ENCODE data around the gene TPI1.

Gene TPI1

DNA sequence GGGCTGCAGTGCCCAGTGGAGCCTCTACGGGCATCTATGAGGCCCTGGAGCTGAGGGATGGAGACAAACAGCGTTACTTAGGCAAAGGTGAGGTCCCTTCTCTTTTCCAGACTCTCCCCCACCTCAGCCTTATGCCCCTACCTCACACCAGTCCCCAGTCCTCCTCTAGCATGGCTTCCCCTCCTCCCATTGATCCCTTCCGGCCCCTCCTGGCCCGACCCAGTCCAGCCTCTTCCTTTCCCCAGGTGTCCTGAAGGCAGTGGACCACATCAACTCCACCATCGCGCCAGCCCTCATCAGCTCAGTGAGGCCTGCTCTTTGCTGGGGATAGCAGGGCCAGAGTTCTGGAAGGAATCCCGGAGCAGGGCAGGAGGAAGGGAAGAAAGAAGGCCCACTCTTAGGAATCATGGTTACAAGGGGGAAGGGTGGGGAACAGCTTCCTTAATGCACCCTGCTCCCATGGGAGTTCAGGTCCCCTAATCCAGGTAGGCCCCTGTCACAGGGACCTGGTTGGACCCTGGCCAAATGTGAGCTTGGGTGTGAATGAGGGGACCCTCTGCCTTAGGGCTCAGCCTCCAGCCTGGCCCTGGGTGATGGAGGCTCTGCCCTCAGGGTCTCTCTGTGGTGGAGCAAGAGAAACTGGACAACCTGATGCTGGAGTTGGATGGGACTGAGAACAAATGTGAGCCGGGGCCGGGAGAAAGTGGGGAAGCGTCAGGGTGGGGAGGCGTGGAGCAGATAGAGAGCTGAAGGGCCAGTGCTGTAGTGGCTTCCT lies 49.3 kb downstream of the TPI1 start:
- no peak for DNase-seq (ENCODE audit: low read depth in 2 of 2)

DNA sequence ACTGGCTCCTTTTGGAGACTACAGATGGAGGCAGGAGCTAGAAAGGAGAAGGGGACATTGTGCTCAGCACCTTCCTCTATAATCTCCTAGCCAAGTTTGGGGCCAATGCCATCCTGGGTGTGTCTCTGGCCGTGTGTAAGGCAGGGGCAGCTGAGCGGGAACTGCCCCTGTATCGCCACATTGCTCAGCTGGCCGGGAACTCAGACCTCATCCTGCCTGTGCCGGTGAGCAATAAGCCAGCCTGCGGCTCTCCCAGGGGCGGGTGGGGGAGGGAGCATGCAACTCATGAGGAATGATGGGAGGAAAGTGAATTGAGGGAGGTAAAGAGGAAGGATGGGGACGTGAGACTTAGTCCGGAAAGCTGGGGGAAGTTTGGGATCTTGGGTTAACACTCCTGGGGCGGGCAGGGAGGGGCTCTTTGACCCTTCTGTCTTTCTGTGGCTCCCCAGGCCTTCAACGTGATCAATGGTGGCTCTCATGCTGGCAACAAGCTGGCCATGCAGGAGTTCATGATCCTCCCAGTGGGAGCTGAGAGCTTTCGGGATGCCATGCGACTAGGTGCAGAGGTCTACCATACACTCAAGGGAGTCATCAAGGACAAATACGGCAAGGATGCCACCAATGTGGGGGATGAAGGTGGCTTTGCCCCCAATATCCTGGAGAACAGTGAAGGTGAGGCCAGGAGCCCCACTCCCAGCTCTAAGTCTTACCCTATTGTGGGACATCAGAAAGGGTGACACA lies 50.3 kb downstream of the TPI1 start:
- DNase-seq (ENCODE audit: low read depth in 2 of 2), result no peak

DNA sequence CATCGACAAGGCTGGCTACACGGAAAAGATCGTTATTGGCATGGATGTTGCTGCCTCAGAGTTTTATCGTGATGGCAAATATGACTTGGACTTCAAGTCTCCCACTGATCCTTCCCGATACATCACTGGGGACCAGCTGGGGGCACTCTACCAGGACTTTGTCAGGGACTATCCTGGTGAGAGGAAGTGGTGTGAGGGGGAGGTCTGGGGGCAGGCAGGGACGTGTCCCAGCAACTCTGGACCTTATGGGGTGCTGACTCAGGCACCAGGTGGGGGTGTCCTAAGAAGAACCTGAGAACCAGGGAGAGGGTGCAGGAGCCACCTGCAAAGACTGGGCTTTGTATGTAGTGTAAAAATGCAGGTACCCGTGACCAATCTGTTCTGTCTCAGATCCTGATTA lies 52.3 kb downstream of the TPI1 start:
- DNase-seq (ENCODE audit: low read depth in 2 of 2), result no peak
